NCI-H2107 treated with DMSO at 0.1 percent for 48 hours (cell line): ENCODE results near the gene TSNAXIP1.

ENCODE experiments used
- DNase-seq: peaks from one replicate; lab custom pipeline; 2025; ENCODE audit not compliant: unreplicated experiment; lab: John Stamatoyannopoulos, UW

TSNAXIP1 gene

GRCh38 chr16:67781565-67781921, 25.1 kb upstream of the TSNAXIP1 start:
- peak; percentile 30 for DNase-seq

- DNase-seq: peak; percentile 33
Measured at GRCh38 chr16:67782567-67783352, 23.9 kb upstream of the TSNAXIP1 start.

- DNase-seq: peak; percentile 57
Measured at GRCh38 chr16:67783353-67783725, 23.4 kb upstream of the TSNAXIP1 start.

GRCh38 chr16:67786491-67786890, 20.2 kb upstream of the TSNAXIP1 start:
- no peak for DNase-seq

GRCh38 chr16:67790071-67790470, 16.6 kb upstream of the TSNAXIP1 start:
- no peak for DNase-seq

GRCh38 chr16:67796099-67796718, 10.5 kb upstream of the TSNAXIP1 start:
- no peak for DNase-seq

GRCh38 chr16:67800338-67800926, 6.3 kb upstream of the TSNAXIP1 start:
- DNase-seq: no peak

- no peak for DNase-seq
Measured at GRCh38 chr16:67801241-67801640, 5.4 kb upstream of the TSNAXIP1 start.

GRCh38 chr16:67801883-67802282, 4.8 kb upstream of the TSNAXIP1 start:
- DNase-seq: no peak

GRCh38 chr16:67803894-67804293, 2.8 kb upstream of the TSNAXIP1 start:
- DNase-seq: no peak

- DNase-seq: no peak
Measured at GRCh38 chr16:67804853-67805542, 1.7 kb upstream of the TSNAXIP1 start.

- no peak for DNase-seq
Measured at GRCh38 chr16:67805718-67806427, 816 bp upstream of the TSNAXIP1 start.

- DNase-seq: no peak
Measured at GRCh38 chr16:67807148-67807682, 526 bp downstream of the TSNAXIP1 start.

- no peak for DNase-seq
Measured at GRCh38 chr16:67811899-67812298, 5.2 kb downstream of the TSNAXIP1 start.

- no peak for DNase-seq
Measured at GRCh38 chr16:67814567-67814966, 7.9 kb downstream of the TSNAXIP1 start.

GRCh38 chr16:67820608-67821259, 14.0 kb downstream of the TSNAXIP1 start:
- DNase-seq: no peak

- no peak for DNase-seq
Measured at GRCh38 chr16:67822511-67822910, 15.8 kb downstream of the TSNAXIP1 start.

GRCh38 chr16:67825119-67825518, 18.4 kb downstream of the TSNAXIP1 start:
- DNase-seq: no peak

GRCh38 chr16:67825906-67826305, 19.2 kb downstream of the TSNAXIP1 start:
- DNase-seq: no peak

- no peak for DNase-seq
Measured at GRCh38 chr16:67828651-67829050, 22.0 kb downstream of the TSNAXIP1 start.
